H9 (cell line): ENCODE measurements around the gene ZBTB20. TPM values are rescaled to one million over a fixed set of nuclear protein-coding genes. Genes with fewer than 3 reads are reported as not detected.

Source experiments
- DNase-seq: peaks from one replicate; pipeline ENCODE4 v3.0.0-alpha.2; 2017
- H2AFZ ChIP-seq: one replicate; pipeline ENCODE4 v1.6.1; 2013; ENCODE audit warnings: mild to moderate bottlenecking, low read length, control low read depth, moderate library complexity
- H2AK5ac ChIP-seq: 2 replicates; pipeline ENCODE4 v1.6.1; 2013; ENCODE audit warnings: low read length, control low read depth, mixed read lengths; ENCODE audit not compliant: insufficient read length
- H2BK120ac ChIP-seq: one replicate; pipeline ENCODE4 v1.6.1; 2013; ENCODE audit warnings: low read depth, mild to moderate bottlenecking, low read length, control low read depth, inconsistent platforms; ENCODE audit not compliant: poor library complexity, severe bottlenecking
- H2BK12ac ChIP-seq: 2 replicates; pipeline ENCODE4 v1.6.1; 2013; ENCODE audit warnings: low read length, control low read depth, mixed read lengths, low read depth; ENCODE audit not compliant: insufficient read length
- H2BK15ac ChIP-seq: 2 replicates; pipeline ENCODE4 v1.6.1; 2013; ENCODE audit warnings: low read depth, low read length, control low read depth
- H2BK20ac ChIP-seq: one replicate; pipeline ENCODE4 v1.6.1; 2013; ENCODE audit warnings: low read depth, mild to moderate bottlenecking, low read length, control low read depth, inconsistent platforms; ENCODE audit not compliant: poor library complexity, severe bottlenecking
- H2BK5ac ChIP-seq: 2 replicates; pipeline ENCODE4 v1.6.1; 2013; ENCODE audit warnings: low read length, control low read depth, mixed read lengths; ENCODE audit not compliant: insufficient read length
- H3K14ac ChIP-seq: 2 replicates; pipeline ENCODE4 v1.6.1; 2013; ENCODE audit warnings: low read length, control low read depth; ENCODE audit not compliant: insufficient read depth
- H3K18ac ChIP-seq: 2 replicates; pipeline ENCODE4 v1.6.1; 2013; ENCODE audit warnings: low read depth, mild to moderate bottlenecking, mixed read lengths, low read length, control low read depth; ENCODE audit not compliant: insufficient read length
- H3K23ac ChIP-seq: 2 replicates; pipeline ENCODE4 v1.6.1; 2013; ENCODE audit warnings: low read length, control low read depth, mixed read lengths, low read depth; ENCODE audit not compliant: insufficient read length
- H3K23me2 ChIP-seq: 2 replicates; pipeline ENCODE4 v1.6.1; 2013; ENCODE audit warnings: low read depth, mild to moderate bottlenecking, mixed read lengths, low read length, control low read depth; ENCODE audit not compliant: insufficient read length, poor library complexity, severe bottlenecking
- H3K27ac ChIP-seq: 2 replicates; pipeline ENCODE4 v1.5.1; 2013; ENCODE audit warnings: low read length, control low read depth, mixed read lengths, low read depth; ENCODE audit not compliant: insufficient read length
- H3K27me3 ChIP-seq: 2 replicates; pipeline ENCODE4 v1.6.1; 2013; ENCODE audit warnings: low read length, control low read depth, inconsistent platforms; ENCODE audit not compliant: insufficient read depth
- H3K4ac ChIP-seq: 2 replicates; pipeline ENCODE4 v1.6.1; 2013; ENCODE audit warnings: low read depth, mild to moderate bottlenecking, control low read depth, inconsistent platforms, low read length, moderate library complexity
- H3K4me1 ChIP-seq: 2 replicates; pipeline ENCODE4 v1.6.1; 2013; ENCODE audit warnings: low read length, control low read depth, inconsistent platforms; ENCODE audit not compliant: insufficient read depth
- H3K4me2 ChIP-seq: 2 replicates; pipeline ENCODE4 v1.6.1; 2013; ENCODE audit warnings: low read length, control low read depth, mixed read lengths; ENCODE audit not compliant: insufficient read length, insufficient read depth
- H3K56ac ChIP-seq: 2 replicates; pipeline ENCODE4 v1.6.1; 2013; ENCODE audit warnings: low read depth, mild to moderate bottlenecking, mixed read lengths, low read length, control low read depth; ENCODE audit not compliant: insufficient read length
- H3K79me1 ChIP-seq: 2 replicates; pipeline ENCODE4 v1.6.1; 2013; ENCODE audit warnings: low read depth, mild to moderate bottlenecking, moderate library complexity, low read length, control low read depth, inconsistent platforms; ENCODE audit not compliant: insufficient read depth, poor library complexity, severe bottlenecking
- H3K79me2 ChIP-seq: 2 replicates; pipeline ENCODE4 v1.6.1; 2013; ENCODE audit warnings: low read length, control low read depth, inconsistent platforms; ENCODE audit not compliant: insufficient read depth
- H3K9ac ChIP-seq: 2 replicates; pipeline ENCODE4 v1.6.1; 2013; ENCODE audit warnings: low read length, control low read depth, mixed read lengths; ENCODE audit not compliant: insufficient read length; ENCODE audit errors: extremely low read depth
- H3K9me3 ChIP-seq: one replicate; pipeline ENCODE4 v1.6.1; 2013; ENCODE audit warnings: low read depth, low read length, inconsistent platforms; ENCODE audit not compliant: control insufficient read depth
- H3T11ph ChIP-seq: one replicate; pipeline ENCODE4 v1.6.1; 2013; ENCODE audit warnings: mild to moderate bottlenecking, low read length, control low read depth, inconsistent platforms
- H4K20me1 ChIP-seq: one replicate; pipeline ENCODE4 v1.6.1; 2013; ENCODE audit not compliant: control insufficient read depth, insufficient read length, insufficient read depth
- H4K5ac ChIP-seq: 2 replicates; pipeline ENCODE4 v1.6.1; 2013; ENCODE audit warnings: low read depth, mild to moderate bottlenecking, mixed read lengths, low read length, control low read depth; ENCODE audit not compliant: insufficient read length
- H4K8ac ChIP-seq: replicated peaks from 2 replicates; pipeline ENCODE4 v1.6.1; 2013; ENCODE audit warnings: low read length, control low read depth, mixed read lengths, low read depth; ENCODE audit not compliant: insufficient read length
- H4K91ac ChIP-seq: 2 replicates; pipeline ENCODE4 v1.6.1; 2013; ENCODE audit warnings: low read depth, mild to moderate bottlenecking, moderate library complexity, mixed read lengths, low read length, control low read depth; ENCODE audit not compliant: insufficient read length
- H3K27ac Mint-ChIP-seq, 3 experiments: 2 replicates in 2 of 3; 3 replicates in 1 of 3; pipeline ENCODE4 v1.8.0; 2020 to 2021; ENCODE audit warnings: mixed read lengths in 3 of 3, mild to moderate bottlenecking in 1 of 3, moderate library complexity in 1 of 3
- H3K27me3 Mint-ChIP-seq: 2 replicates; pipeline ENCODE4 v1.8.0; 2021; ENCODE audit warnings: low read depth, mild to moderate bottlenecking, moderate library complexity, mixed read lengths
- H3K36me3 Mint-ChIP-seq, 3 experiments: 2 replicates in 2 of 3; 3 replicates in 1 of 3; pipeline ENCODE4 v1.8.0; 2020 to 2021; ENCODE audit warnings: low read depth in 3 of 3, mixed read lengths in 3 of 3; ENCODE audit not compliant: insufficient read depth in 1 of 3
- H3K4me1 Mint-ChIP-seq, 2 experiments: 2 replicates each; pipeline ENCODE4 v1.8.0; 2020; ENCODE audit warnings: mixed read lengths in 2 of 2
- H3K4me3 Mint-ChIP-seq, 2 experiments: 2 replicates in 1 of 2; 3 replicates in 1 of 2; pipeline ENCODE4 v1.8.0; 2020 to 2021; ENCODE audit warnings: mild to moderate bottlenecking in 2 of 2, mixed read lengths in 2 of 2, moderate library complexity in 1 of 2
- H3K9me3 Mint-ChIP-seq, 2 experiments: 2 replicates in 1 of 2; 3 replicates in 1 of 2; pipeline ENCODE4 v1.8.0; 2020; ENCODE audit warnings: mild to moderate bottlenecking in 2 of 2, mixed read lengths in 2 of 2, moderate library complexity in 1 of 2
- CTCF ChIP-seq: fragments of 200-600 bp; sonication (generic); conservative IDR thresholded peaks from 3 replicates; pipeline ENCODE4 v1.8.0; 2021; ENCODE audit warnings: antibody characterized with exemption, mild to moderate bottlenecking
- WGBS: extraction: QIAGEN DNeasy Blood & Tissue Kit; methylation state at CpG from one replicate; pipeline ENCODE4 v1.1.7; 2013; ENCODE audit warnings: missing lambda C conversion rate, low lambda C conversion rate, mixed read lengths; ENCODE audit not compliant: insufficient read length; ENCODE audit errors: extremely low coverage; 5-methylcytosine and 5-hydroxymethylcytosine counted together
- total RNA-seq: library from RNA; stranded (reverse); gene quantifications from 2 replicates; pipeline ENCODE4 v1.2.1, GENCODE V29; 2021

ZBTB20 gene
- total RNA-seq, 1 experiment from 2014 or later = 0.70 TPM

GRCh38 chr3:114365909-114366308, 781.2 kb downstream of the ZBTB20 start:
- Histone ChIP-seq H3K27me3 (no peaks in the 10 kb centered on the region), H4K20me1 (no peaks in the 10 kb centered on the region), H2BK120ac (no peak overlapping the region), H3K79me2 (no peaks in the 10 kb centered on the region), H3K18ac (no peak overlapping the region), H4K5ac (no peak overlapping the region), H3K9me3 (no peaks in the 10 kb centered on the region), H3K23me2 (no peaks in the 10 kb centered on the region), H2BK20ac (no peak overlapping the region), H4K91ac (no peak overlapping the region), H3K23ac (no peak overlapping the region), H3K56ac (no peak overlapping the region), H2AK5ac (no peak overlapping the region), H2BK5ac (no peak overlapping the region), H3K27ac (no peak overlapping the region), H3K9ac (no peak overlapping the region), H2BK15ac (no peak overlapping the region), H3K4me2 (no peak overlapping the region), H2BK12ac (no peak overlapping the region), H3K4me1 (no peaks in the 10 kb centered on the region; the same call in 1 of the 2 replicates), H3K79me1 (no peaks in the 10 kb centered on the region), H2AFZ (no peak overlapping the region), H3K4ac (no peak overlapping the region), H3K14ac (no peak overlapping the region), H3T11ph (no peak overlapping the region), H4K8ac (no peak overlapping the region)
- no peak for TF ChIP-seq CTCF
- DNase-seq = no peak
- peaks cover 15 to 18% of the 10 kb centered on the region in 2 experiments for H3K4me1 Mint-ChIP-seq
- no peaks in the 10 kb centered on the region for H3K9me3 Mint-ChIP-seq
- H3K27me3 Mint-ChIP-seq = no peaks in the 10 kb centered on the region
- H3K27ac Mint-ChIP-seq = no peak overlapping the region
- no peak overlapping the region for H3K4me3 Mint-ChIP-seq
- no peaks in the 10 kb centered on the region for H3K36me3 Mint-ChIP-seq
- WGBS = no CpG with 5 or more reads among the region's 3 CpGs
